ENCODE measurements around the gene VENTX. TPM values are rescaled to one million over a fixed set of nuclear protein-coding genes. Genes with fewer than 3 reads are reported as not detected.

The VENTX gene
- total RNA-seq, 4 donors from 2014 or later = 0.13 to 1.3 (median 0.34) TPM

DNA sequence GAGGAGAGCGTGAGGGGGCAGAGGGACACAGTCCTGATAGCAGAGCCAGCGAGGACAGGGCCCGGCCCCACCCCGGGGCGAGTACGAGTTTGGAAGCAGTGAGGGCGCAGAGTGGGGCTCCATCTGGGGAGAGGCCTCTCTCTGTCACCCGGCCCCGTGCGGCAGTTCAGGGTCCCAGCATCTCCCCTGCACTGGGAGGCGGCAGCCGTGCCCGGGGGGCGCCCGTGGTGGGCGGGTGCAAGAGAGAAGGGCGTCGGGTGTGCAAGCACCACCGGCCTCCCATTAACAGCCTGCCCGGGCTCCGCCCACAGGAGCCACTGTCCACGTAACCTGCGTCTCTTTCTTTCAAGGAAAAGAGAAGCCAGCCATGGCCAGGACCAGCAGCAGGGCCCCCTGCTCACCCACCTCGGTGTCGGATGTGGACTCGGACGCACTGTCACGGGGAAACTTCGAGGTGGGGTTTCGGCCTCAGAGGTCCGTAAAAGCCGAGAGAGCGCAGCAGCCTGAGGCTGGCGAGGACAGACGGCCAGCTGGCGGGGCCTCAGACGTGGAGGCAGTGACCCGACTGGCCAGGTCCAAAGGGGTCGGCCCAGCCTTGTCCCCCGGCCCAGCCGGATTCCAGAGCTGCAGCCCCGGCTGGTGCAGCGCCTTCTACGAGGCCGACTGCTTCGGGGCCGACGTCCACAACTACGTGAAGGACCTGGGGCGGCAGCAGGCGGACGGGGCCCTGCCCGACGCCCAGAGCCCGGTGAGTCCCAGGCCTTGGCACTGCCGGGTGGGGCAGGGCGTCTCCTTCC, 36.3 kb upstream of the VENTX start:
- TF ChIP-seq, protein P1, sequence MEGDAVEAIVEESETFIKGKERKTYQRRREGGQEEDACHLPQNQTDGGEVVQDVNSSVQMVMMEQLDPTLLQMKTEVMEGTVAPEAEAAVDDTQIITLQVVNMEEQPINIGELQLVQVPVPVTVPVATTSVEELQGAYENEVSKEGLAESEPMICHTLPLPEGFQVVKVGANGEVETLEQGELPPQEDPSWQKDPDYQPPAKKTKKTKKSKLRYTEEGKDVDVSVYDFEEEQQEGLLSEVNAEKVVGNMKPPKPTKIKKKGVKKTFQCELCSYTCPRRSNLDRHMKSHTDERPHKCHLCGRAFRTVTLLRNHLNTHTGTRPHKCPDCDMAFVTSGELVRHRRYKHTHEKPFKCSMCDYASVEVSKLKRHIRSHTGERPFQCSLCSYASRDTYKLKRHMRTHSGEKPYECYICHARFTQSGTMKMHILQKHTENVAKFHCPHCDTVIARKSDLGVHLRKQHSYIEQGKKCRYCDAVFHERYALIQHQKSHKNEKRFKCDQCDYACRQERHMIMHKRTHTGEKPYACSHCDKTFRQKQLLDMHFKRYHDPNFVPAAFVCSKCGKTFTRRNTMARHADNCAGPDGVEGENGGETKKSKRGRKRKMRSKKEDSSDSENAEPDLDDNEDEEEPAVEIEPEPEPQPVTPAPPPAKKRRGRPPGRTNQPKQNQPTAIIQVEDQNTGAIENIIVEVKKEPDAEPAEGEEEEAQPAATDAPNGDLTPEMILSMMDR (IDR thresholded peaks at IDR 0.05 in 4 of 5, conservative IDR thresholded peaks at IDR 0.05 in 1 of 5) = no peak
- intact Hi-C loops (cut with DNase I; ENCODE audit: low total_unique reads) (no loop called here), in situ Hi-C loops (cut with MboI; ENCODE audit: low sequenced_read_pairs in 4 of 4) (no loop called here)
- no peaks in the 10 kb centered on the region for H3K9me3 ChIP-seq
- no peak overlapping the region for H3K4me3 ChIP-seq
- DNase-seq (no peak), ATAC-seq (no peak)
- no peaks in the 10 kb centered on the region for H3K4me1 ChIP-seq
- H3K27ac ChIP-seq = no peak overlapping the region
- H3K36me3 ChIP-seq = no peaks in the 10 kb centered on the region
- peaks cover 0 to 5% (median 3%) of the 10 kb centered on the region in 3 donors for H3K27me3 ChIP-seq

DNA sequence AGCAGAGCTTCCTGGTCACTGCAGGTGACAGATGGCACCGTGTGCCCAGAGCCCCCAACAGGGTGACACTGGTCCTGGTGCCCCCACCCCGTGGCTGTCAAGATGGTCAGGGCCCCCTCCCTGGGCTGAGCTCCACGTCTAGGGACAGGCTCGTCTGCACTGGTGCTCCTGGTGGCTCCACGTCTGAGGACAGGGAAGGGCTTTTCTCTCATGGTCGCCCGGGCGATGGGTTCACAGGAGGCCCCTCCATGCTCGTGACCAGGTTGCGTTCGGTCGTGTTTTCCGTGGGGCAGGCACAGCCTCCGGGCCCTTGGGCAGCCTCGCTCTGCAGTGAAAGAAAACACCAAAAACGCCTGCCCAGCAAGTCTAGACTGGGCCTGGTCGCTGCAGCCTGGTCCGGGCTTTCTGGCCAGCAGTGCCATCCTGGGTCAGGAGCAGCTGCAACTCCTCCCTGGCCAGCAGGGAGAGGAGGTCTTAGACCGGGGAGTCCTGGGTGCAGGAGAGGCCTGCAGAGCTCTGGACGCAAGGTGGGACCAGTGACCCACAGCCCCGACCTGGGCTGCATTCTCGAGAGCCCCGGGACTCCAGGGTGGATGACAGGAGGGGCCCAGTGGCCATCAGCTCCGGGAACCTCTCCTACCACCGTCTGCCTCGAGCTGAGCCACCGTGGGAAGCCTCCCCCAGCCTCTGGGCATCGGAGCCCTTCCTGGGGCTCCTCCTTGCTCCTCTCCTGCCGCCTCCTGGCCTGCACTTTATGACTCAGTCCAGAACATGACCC, 35.5 kb upstream of the VENTX start:
- H3K4me1 ChIP-seq = no peaks in the 10 kb centered on the region
- H3K4me3 ChIP-seq = no peak overlapping the region
- DNase-seq (no peak), ATAC-seq (no peak)
- in situ Hi-C loops (cut with MboI; ENCODE audit: low sequenced_read_pairs in 4 of 4) = no loop called here
- peaks cover 0 to 5% (median 3%) of the 10 kb centered on the region in 3 donors for H3K27me3 ChIP-seq
- H3K27ac ChIP-seq = no peak overlapping the region
- H3K9me3 ChIP-seq = no peaks in the 10 kb centered on the region
- no peaks in the 10 kb centered on the region for H3K36me3 ChIP-seq
- intact Hi-C loops (cut with DNase I; ENCODE audit: low total_unique reads) = no loop called here
- no peak for TF ChIP-seq POLR2A (IDR thresholded peaks at IDR 0.05)
- TF ChIP-seq, protein P1 (IDR thresholded peaks at IDR 0.05 in 4 of 5, conservative IDR thresholded peaks at IDR 0.05 in 1 of 5) = no peak

DNA sequence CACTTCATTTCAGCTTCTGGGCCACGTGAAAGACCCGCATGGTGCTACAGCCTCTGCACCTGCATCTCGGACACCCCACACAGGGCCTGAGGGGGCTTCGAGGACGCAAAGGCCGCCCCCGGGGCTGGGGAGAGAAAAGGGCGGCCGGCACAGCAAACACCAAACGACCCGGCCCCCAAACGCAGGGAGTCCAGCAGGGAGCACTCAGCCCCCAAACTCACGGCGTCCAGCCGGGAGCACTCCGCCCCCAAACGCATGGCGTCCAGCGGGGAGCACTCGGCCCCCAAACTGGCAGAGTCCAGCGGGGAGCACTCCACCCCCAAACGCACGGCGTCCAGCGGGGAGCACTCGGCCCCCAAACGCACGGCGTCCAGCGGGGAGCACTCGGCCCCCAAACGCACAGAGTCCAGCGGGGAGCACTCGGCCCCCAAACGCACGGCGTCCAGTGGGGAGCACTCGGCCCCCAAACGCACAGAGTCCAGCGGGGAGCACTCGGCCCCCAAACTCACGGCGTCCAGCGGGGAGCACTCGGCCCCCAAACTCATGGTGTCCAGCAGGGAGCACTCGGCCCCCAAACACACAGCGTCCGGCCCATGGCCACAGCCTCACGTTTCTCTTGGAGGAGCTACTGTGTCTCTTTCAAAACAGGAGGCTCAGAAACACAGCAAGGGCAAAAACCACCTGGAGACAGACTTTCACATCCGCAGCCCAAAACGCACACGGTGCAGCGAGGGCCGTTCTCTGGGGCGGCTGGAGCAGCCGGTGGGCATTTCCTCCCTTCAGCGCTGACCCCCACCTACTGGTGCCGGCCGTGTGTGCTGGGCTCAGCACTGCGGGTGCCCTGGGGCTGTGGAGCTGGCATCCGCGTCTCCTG, 34.6 kb upstream of the VENTX start:
- ATAC-seq (no peak), DNase-seq (no peak)
- Histone ChIP-seq H3K27me3 (peaks cover 0 to 5% (median 3%) of the 10 kb centered on the region in 3 donors), H3K4me1 (no peaks in the 10 kb centered on the region), H3K4me3 (no peak overlapping the region), H3K27ac (no peak overlapping the region), H3K9me3 (no peaks in the 10 kb centered on the region), H3K36me3 (no peaks in the 10 kb centered on the region)
- in situ Hi-C loops (cut with MboI; ENCODE audit: low sequenced_read_pairs in 4 of 4) (no loop called here), intact Hi-C loops (cut with DNase I; ENCODE audit: low total_unique reads) (no loop called here)
- TF ChIP-seq POLR2A (IDR thresholded peaks at IDR 0.05) = no peak
- TF ChIP-seq, protein P1 (IDR thresholded peaks at IDR 0.05 in 4 of 5, conservative IDR thresholded peaks at IDR 0.05 in 1 of 5) = no peak

DNA sequence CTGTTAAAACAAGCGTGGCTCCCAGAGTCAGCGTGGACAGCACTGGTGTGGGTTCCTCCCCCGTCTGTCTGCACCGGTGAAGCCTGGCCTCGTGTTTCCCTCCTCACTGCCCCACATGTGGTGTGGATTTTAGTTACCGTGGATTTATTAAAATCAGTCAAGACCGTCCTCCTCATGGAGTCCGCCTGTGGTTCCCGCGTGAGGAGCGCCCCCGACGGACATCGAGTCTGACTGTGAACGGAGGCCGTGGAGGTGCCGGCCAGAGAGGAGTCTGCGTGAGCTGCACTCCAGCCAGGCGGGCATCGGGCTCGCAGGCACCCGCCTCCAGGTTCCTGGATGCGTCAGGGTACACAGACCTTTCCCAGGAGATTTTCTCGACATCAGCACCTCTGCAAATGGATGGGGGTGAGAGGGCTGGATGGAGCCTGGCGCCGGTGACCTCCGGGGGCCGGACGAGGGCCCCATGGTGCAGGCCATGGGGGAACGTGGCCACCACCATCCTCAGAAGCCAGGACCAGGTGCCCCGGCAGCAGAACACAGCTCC, 33.9 kb upstream of the VENTX start:
- Histone ChIP-seq H3K36me3 (no peaks in the 10 kb centered on the region), H3K9me3 (no peaks in the 10 kb centered on the region), H3K4me3 (no peak overlapping the region), H3K4me1 (no peaks in the 10 kb centered on the region), H3K27ac (no peak overlapping the region), H3K27me3 (peaks cover 0 to 5% (median 3%) of the 10 kb centered on the region in 3 donors)
- ATAC-seq = no peak
- in situ Hi-C loops (cut with MboI; ENCODE audit: low sequenced_read_pairs in 4 of 4) (no loop called here), intact Hi-C loops (cut with DNase I; ENCODE audit: low total_unique reads) (no loop called here)
- no peak for DNase-seq
- TF ChIP-seq, protein P1 (IDR thresholded peaks at IDR 0.05 in 4 of 5, conservative IDR thresholded peaks at IDR 0.05 in 1 of 5) = no peak
- no peak for TF ChIP-seq POLR2A (IDR thresholded peaks at IDR 0.05)

Measured in gastrocnemius medialis (tissue), 4 donors.